IMR-90 (cell line): ENCODE results near the gene CSGALNACT2. TPM values are rescaled to one million over a fixed set of nuclear protein-coding genes. Genes with fewer than 3 reads are reported as not detected.
A peak's percentile ranks its signal among the peaks of the same experiment; 100 is the strongest.

ENCODE experiments used
- ATAC-seq: fragments of 200-7000 bp; cut with Tn5 transposase; 2 replicates; pipeline ENCODE4 v1.9.1; 2020; ENCODE audit warnings: low read depth, mild to moderate bottlenecking, moderate library complexity
- BruUV-seq: library from RNA; stranded (reverse); fragments of 400-500 nt; replicated peaks from 2 replicates; lab custom pipeline; 2021; lab: Mats Ljungman, UMichigan
- CTCF ChIA-PET: fragments of 300-600 bp; formaldehyde crosslinking; extraction: SDS; loops from one replicate; lab custom pipeline; 2021; ENCODE audit warnings: antibody characterized with exemption; lab: Yijun Ruan, JAX
- POLR2A ChIA-PET: fragments of 300-600 bp; sonication (Branson Sonifier 250); formaldehyde crosslinking; loops from one replicate; lab custom pipeline; 2022; ENCODE audit warnings: antibody characterized with exemption; ENCODE audit not compliant: unreplicated experiment; lab: Charles Lee
- DNase-seq: peaks from one replicate; pipeline ENCODE4 v3.0.0; 2013
- H2AFZ ChIP-seq: replicated peaks from 2 replicates; pipeline ENCODE3; 2013; ENCODE audit warnings: low read length, mild to moderate bottlenecking; ENCODE audit not compliant: poor library complexity
- H2AK5ac ChIP-seq: 2 replicates; pipeline ENCODE4 v1.6.1; 2013; ENCODE audit warnings: low read depth, low read length, inconsistent platforms
- H2AK9ac ChIP-seq: replicated peaks from 2 replicates; pipeline ENCODE3; 2013; ENCODE audit warnings: mild to moderate bottlenecking, low read depth, low read length, moderate library complexity; ENCODE audit not compliant: poor library complexity
- H2BK120ac ChIP-seq: 2 replicates; pipeline ENCODE4 v1.6.1; 2013; ENCODE audit warnings: low read depth, low read length, inconsistent platforms
- H2BK15ac ChIP-seq: 3 replicates; pipeline ENCODE4 v1.6.1; 2013; ENCODE audit warnings: low read depth, low read length, inconsistent platforms
- H2BK20ac ChIP-seq: 2 replicates; pipeline ENCODE4 v1.6.1; 2013; ENCODE audit warnings: low read depth, mild to moderate bottlenecking, inconsistent platforms, low read length, moderate library complexity
- H2BK5ac ChIP-seq: 2 replicates; pipeline ENCODE4 v1.6.1; 2013; ENCODE audit warnings: mild to moderate bottlenecking, low read depth, low read length, inconsistent platforms; ENCODE audit not compliant: poor library complexity, severe bottlenecking
- H3K14ac ChIP-seq: replicated peaks from 2 replicates; pipeline ENCODE4 v1.6.1; 2013; ENCODE audit warnings: low read depth, low read length, inconsistent platforms
- H3K18ac ChIP-seq: 2 replicates; pipeline ENCODE4 v1.6.1; 2013; ENCODE audit warnings: low read depth, low read length, control low read depth
- H3K23ac ChIP-seq: 2 replicates; pipeline ENCODE4 v1.6.1; 2013; ENCODE audit warnings: low read depth, low read length, inconsistent platforms
- H3K27ac ChIP-seq: 2 replicates; pipeline ENCODE4 v1.5.1; 2013; ENCODE audit warnings: mild to moderate bottlenecking, control low read depth, low read length; ENCODE audit not compliant: insufficient read depth
- H3K27me3 ChIP-seq: 2 replicates; pipeline ENCODE4 v1.6.1; 2013; ENCODE audit warnings: low read length; ENCODE audit not compliant: control insufficient read depth, insufficient read depth
- H3K36me3 ChIP-seq: 2 replicates; pipeline ENCODE4 v1.6.1; 2013; ENCODE audit warnings: low read length, mixed read lengths; ENCODE audit not compliant: control insufficient read depth, insufficient read depth
- H3K4ac ChIP-seq: 2 replicates; pipeline ENCODE4 v1.6.1; 2013; ENCODE audit warnings: low read depth, low read length, inconsistent platforms
- H3K4me1 ChIP-seq: 2 replicates; pipeline ENCODE4 v1.6.1; 2013; ENCODE audit warnings: low read length, mixed read lengths; ENCODE audit not compliant: control insufficient read depth, insufficient read depth
- H3K4me2 ChIP-seq: 2 replicates; pipeline ENCODE4 v1.6.1; 2013; ENCODE audit warnings: low read depth, mild to moderate bottlenecking, control low read depth, low read length, moderate library complexity
- H3K4me3 ChIP-seq: 2 replicates; pipeline ENCODE4 v1.5.1; 2013; ENCODE audit warnings: low read depth, mild to moderate bottlenecking, control low read depth, low read length, moderate library complexity; ENCODE audit not compliant: insufficient read depth
- H3K56ac ChIP-seq: 2 replicates; pipeline ENCODE4 v1.6.1; 2013; ENCODE audit warnings: low read length, inconsistent platforms; ENCODE audit not compliant: insufficient read depth; ENCODE audit errors: extremely low read depth
- H3K79me1 ChIP-seq, 2 experiments: 2 replicates each; pipeline ENCODE4 v1.6.1; 2013; ENCODE audit warnings: low read length in 2 of 2, inconsistent platforms in 1 of 2, low read depth in 1 of 2
- H3K9ac ChIP-seq: 2 replicates; pipeline ENCODE4 v1.6.1; 2013; ENCODE audit warnings: low read depth, low read length, control low read depth
- H3K9me1 ChIP-seq: 2 replicates; pipeline ENCODE4 v1.6.1; 2013; ENCODE audit warnings: low read length, inconsistent platforms; ENCODE audit not compliant: insufficient read depth
- H3K9me3 ChIP-seq: 2 replicates; pipeline ENCODE4 v1.6.1; 2013; ENCODE audit warnings: low read length; ENCODE audit not compliant: control insufficient read depth, insufficient read depth
- H4K20me1 ChIP-seq: 2 replicates; pipeline ENCODE4 v1.6.1; 2013; ENCODE audit warnings: low read length, inconsistent platforms; ENCODE audit not compliant: insufficient read depth
- H4K5ac ChIP-seq: 2 replicates; pipeline ENCODE4 v1.6.1; 2013; ENCODE audit warnings: mild to moderate bottlenecking, low read depth, low read length, control low read depth
- H4K8ac ChIP-seq, 2 experiments: 2 replicates each; pipeline ENCODE4 v1.6.1; 2013; ENCODE audit warnings: low read depth in 2 of 2, low read length in 2 of 2, control low read depth in 1 of 2, inconsistent platforms in 1 of 2
- H4K91ac ChIP-seq: 2 replicates; pipeline ENCODE4 v1.6.1; 2013; ENCODE audit warnings: low read depth, low read length, inconsistent platforms; ENCODE audit not compliant: insufficient read depth
- BHLHE40 ChIP-seq: fragments of 150-350 bp; IDR thresholded peaks from 2 replicates; pipeline ENCODE4 v1.6.1; 2016; ENCODE audit warnings: mild to moderate bottlenecking, low read depth, low read length
- CEBPB ChIP-seq: IDR thresholded peaks from 2 replicates; pipeline ENCODE4 v1.6.1; 2012; ENCODE audit warnings: low read depth, low read length, improper control_type of control experiment
- CTCF ChIP-seq: conservative IDR thresholded peaks from 2 replicates; pipeline ENCODE4 v1.5.1; 2012; ENCODE audit warnings: mild to moderate bottlenecking, low read depth, low read length, improper control_type of control experiment
- ELK1 ChIP-seq: fragments of 150-350 bp; IDR thresholded peaks from 2 replicates; pipeline ENCODE4 v1.6.1; 2016; ENCODE audit warnings: low read depth, mild to moderate bottlenecking, low read length, moderate library complexity, borderline replicate concordance
- MAFK ChIP-seq: IDR thresholded peaks from 2 replicates; pipeline ENCODE4 v1.6.1; 2012; ENCODE audit warnings: low read depth, low read length, improper control_type of control experiment
- MAZ ChIP-seq: IDR thresholded peaks from 2 replicates; pipeline ENCODE4 v1.6.1; 2012; ENCODE audit warnings: low read depth, mild to moderate bottlenecking, low read length, improper control_type of control experiment, moderate library complexity, borderline replicate concordance
- MXI1 ChIP-seq: IDR thresholded peaks from 2 replicates; pipeline ENCODE4 v1.6.1; 2012; ENCODE audit warnings: low read depth, mild to moderate bottlenecking, low read length, moderate library complexity, borderline replicate concordance
- NFE2L2 ChIP-seq: fragments of 150-350 bp; IDR thresholded peaks from 2 replicates; pipeline ENCODE4 v1.6.1; 2016; ENCODE audit warnings: low read depth, mild to moderate bottlenecking, low read length
- POLR2A ChIP-seq: IDR thresholded peaks from 2 replicates; pipeline ENCODE4 v1.6.1; 2012; ENCODE audit warnings: mild to moderate bottlenecking, low read depth, low read length
- RAD21 ChIP-seq: IDR thresholded peaks from 2 replicates; pipeline ENCODE4 v1.6.1; 2012; ENCODE audit warnings: low read length, improper control_type of control experiment
- RCOR1 ChIP-seq: IDR thresholded peaks from 2 replicates; pipeline ENCODE4 v1.6.1; 2012; ENCODE audit warnings: mild to moderate bottlenecking, low read length, improper control_type of control experiment; ENCODE audit not compliant: insufficient replicate concordance
- WGBS, 2 experiments: methylation state at CpG; one replicate each; pipeline versions ENCODE4 v1.1.5 to v1.1.7; 2013; ENCODE audit warnings: missing lambda C conversion rate in 2 of 2; ENCODE audit not compliant: insufficient read length in 1 of 2; ENCODE audit errors: extremely low coverage in 2 of 2; 5-methylcytosine and 5-hydroxymethylcytosine counted together
- dilution Hi-C: fragments of 300-500 bp; cut with HindIII; formaldehyde crosslinking; loops from one replicate; pipeline ENCODE4 v1.14.3; 2018; ENCODE audit warnings: low sequenced_read_pairs; ENCODE audit not compliant: unreplicated experiment
- in situ Hi-C: fragments of 300-500 bp; cut with MboI; formaldehyde crosslinking; loops from 3 replicates; pipeline ENCODE4 v1.14.3; 2019; ENCODE audit warnings: low sequenced_read_pairs, inconsistent platforms, mixed read lengths
- intact Hi-C: fragments of 100-400 bp; cut with micrococcal nuclease; formaldehyde crosslinking; loops from 2 replicates; pipeline ENCODE4 v1.10.0; 2022
- polyA plus RNA-seq, 3 experiments: library from polyadenylated mRNA; depleted of rRNA; stranded (reverse); fragments of >200 nt; gene quantifications; 2 replicates each; pipeline ENCODE4 v1.2.3, GENCODE V29; 2012; ENCODE audit warnings: low replicate concordance in 1 of 3
- total RNA-seq: library from RNA; depleted of rRNA; stranded (reverse); fragments of >200 nt; gene quantifications from 2 replicates; pipeline ENCODE4 v1.2.3, GENCODE V29; 2012

Gene CSGALNACT2
- total and polyA plus RNA-seq, 2 of the 4 experiments (the other 2 are of a cell fraction): 6.5 to 13.1 TPM

- TF ChIP-seq MAZ (no peak), MAFK (no peak), ELK1 (no peak), POLR2A (no peak), NFE2L2 (no peak), RAD21 (no peak)
Observed at GRCh38 chr10:43160921-43161255, 22.6 kb downstream of the CSGALNACT2 start (continued).

- no peaks in the 10 kb centered on the region for H3K9me3 ChIP-seq
- POLR2A ChIA-PET: no interaction called here
- H3K23ac ChIP-seq: no peak overlapping the region
- H2AFZ ChIP-seq: no peak overlapping the region
- no peaks in the 10 kb centered on the region for H3K27me3 ChIP-seq
- H4K5ac ChIP-seq: no peak overlapping the region
- peak overlapping the region; percentile 14; the same call in 1 of the 2 replicates for H3K18ac ChIP-seq
- H2BK15ac ChIP-seq: 0 out of 3 replicates have a peak overlapping the region, but pooled peaks have one; percentile 33
- no peak overlapping the region for H3K9ac ChIP-seq
- dilution Hi-C loops (no loop called here), intact Hi-C loops (no loop called here), in situ Hi-C loops (no loop called here)
- no peak overlapping the region for H2BK120ac ChIP-seq
- H3K36me3 ChIP-seq: peaks cover 18% of the 10 kb centered on the region
- no peak overlapping the region for H4K91ac ChIP-seq
- H3K4me3 ChIP-seq: no peak overlapping the region
- BruUV-seq: no TSS peak
- H4K20me1 ChIP-seq: peaks cover 10% of the 10 kb centered on the region; the same call in 1 of the 2 replicates
- H3K14ac ChIP-seq: no peak overlapping the region
- H3K79me1 ChIP-seq: peaks cover 30 to 32% of the 10 kb centered on the region in 2 experiments
- no peak for DNase-seq
- H4K8ac ChIP-seq: no peak overlapping the region
- no peak for TF ChIP-seq CTCF
- no peak for TF ChIP-seq CEBPB
- TF ChIP-seq MXI1: no peak
- no peak for TF ChIP-seq RAD21
- no peak for TF ChIP-seq BHLHE40
- TF ChIP-seq ELK1: no peak
- no peak for TF ChIP-seq POLR2A
- TF ChIP-seq RCOR1: no peak
- no peak overlapping the region for H3K4me2 ChIP-seq
- H3K27ac ChIP-seq: no peak overlapping the region
- 100% methylated on average over 1 of the region's 1 CpG; no CpG with 5 or more reads in 1 of the 2 experiments for WGBS, 2 experiments
- peaks cover 9% of the 10 kb centered on the region for H3K9me1 ChIP-seq
- no peak overlapping the region for H2BK20ac ChIP-seq
- H2AK5ac ChIP-seq: no peak overlapping the region; the same call in 1 of the 2 replicates
- peaks cover 11% of the 10 kb centered on the region for H3K4me1 ChIP-seq
- H3K56ac ChIP-seq: no peak overlapping the region
- no peak for ATAC-seq
- CTCF ChIA-PET: interaction anchor here (0.6 kb wide), 1 partner anchor 42 kb away, joined by 3 read pairs; no protein-coding TSS in a partner anchor
- H3K4ac ChIP-seq: no peak overlapping the region
- no peak overlapping the region for H2BK5ac ChIP-seq
- no peak overlapping the region for H2AK9ac ChIP-seq
Observed at GRCh38 chr10:43162604-43163003, 24.4 kb downstream of the CSGALNACT2 start.
